ENCODE results near the gene KLK10.

Gene KLK10

DNA sequence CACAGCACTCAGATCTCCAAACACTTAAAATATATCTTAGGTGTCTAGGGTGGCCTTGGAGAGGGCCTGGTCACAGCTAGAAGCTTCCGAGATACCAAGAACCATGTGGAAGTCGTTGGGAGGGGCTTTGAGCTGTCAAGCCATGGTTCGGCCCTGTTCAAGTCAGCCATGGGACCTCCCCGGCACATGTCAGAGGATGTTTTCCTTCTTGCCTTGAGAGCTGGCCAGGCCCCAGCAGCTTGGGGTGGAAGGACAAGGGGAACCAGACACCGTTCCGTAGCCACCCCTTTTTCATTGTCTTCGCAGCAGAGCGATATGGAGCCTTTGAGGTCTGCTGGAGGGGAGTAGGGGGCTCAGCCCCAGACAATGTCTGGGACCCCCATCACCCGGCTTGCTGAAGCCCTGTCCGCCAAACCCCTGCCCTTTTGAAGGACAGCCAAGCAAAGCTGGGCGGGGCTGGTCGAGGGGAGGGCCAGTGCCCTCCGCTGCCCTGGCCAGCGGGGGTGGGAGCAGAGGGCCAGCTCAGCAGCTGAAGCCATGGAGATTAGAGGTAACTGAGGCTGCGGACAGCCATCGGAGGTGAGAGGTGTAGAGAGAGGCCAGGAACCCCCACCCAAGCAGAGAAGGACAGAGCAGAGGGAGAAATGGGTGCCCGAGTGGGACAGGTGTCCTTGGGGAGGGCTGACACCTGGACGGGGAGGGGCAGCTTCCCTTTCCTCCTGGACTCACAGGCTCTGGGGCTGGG lies 6.5 kb upstream of the KLK10 start:
- DNase-seq, result no peak

DNA sequence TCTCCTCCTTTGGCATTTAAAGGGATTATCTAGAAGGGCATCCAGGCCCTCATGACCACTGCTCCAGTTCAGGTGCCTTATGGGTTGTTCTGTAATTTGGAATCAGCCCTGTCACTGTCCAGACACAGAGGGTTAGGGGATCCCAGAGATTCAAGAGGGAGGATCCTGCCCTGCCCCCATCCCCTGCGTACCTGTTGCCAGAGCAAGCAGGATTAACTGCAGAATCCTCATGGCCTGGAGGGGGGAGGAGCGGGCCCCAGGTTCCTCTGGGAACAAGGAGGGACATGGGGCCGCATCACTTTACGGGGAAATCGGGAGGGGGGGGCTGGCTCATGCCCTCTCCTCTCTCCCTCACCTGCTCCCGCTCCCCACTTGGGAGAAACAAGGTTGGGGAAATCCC lies 5.9 kb upstream of the KLK10 start:
- no peak for DNase-seq

DNA sequence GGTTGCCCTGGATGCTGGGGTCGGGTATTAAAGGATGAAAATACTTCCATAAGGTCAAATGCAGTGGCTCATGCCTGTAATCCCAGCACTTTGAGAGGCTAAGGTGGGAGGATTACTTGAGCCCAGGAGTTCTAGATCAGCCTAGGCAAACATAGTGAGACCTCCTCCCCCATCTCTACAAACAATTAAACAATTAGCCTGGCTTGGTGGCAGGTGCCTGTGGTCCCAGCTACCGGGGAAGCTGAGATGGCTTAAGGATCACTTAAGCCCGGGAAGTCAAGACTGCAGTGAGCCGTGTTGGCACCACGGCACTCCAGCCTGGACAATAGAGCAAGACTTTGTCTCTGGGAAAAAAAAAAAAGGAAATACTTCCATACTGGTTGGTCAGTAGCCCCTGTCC lies 5.4 kb upstream of the KLK10 start:
- DNase-seq, result peak; percentile 26

- DNase-seq, result no peak
Measured at GRCh38 chr19:51023946-51024345, 4.4 kb upstream of the KLK10 start.

DNA sequence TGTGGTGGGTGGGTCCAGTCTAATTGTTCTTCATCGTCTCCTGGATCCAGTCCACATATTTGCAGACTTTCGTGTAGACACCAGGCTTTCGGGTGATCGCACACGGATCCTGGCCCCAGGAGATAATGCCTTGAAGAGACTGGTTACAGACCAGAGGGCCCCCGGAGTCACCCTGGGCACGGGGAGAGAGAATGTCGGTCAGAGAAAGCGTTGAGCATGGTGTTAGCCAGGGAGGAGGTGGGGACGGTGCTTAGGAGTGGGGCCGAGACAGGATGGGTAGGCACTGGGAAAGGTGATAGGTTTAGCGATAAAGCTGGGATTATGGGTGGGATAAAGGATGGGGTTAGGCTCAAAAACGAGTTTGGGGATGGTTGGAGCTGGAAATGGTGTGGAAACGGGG lies 3.0 kb upstream of the KLK10 start:
- no peak for DNase-seq

DNA sequence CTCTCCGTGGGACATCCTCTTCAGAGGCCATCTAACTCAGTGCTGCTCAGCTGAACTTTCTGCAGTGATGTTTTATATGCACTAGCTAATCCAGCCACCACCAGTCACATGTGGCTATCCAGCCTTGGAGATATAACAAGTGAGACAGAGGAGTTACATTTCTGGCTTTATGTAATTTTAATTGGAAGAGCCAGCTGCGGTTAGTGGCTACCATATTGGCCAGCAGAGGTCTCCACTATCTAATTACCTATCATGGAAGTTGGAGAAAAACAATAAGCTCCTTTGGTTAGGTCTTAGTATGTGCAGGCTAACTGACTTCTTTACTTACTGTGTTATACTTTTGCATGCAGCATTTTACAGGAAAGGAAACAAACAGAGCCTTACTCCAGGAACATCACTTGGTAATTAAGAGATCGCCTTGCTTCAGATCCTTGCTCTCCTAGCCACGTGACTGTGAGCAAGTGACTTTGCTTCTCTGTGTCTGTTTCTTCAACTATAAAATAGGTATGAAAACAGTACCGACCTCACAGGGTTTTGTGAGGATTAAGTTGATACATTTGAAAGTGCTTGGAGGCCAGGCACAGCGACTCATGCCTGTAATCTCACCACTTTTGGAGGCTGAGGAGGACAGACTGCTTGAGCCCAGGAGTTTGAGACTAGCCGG lies 1.6 kb upstream of the KLK10 start:
- peak; percentile 61 for DNase-seq

DNA sequence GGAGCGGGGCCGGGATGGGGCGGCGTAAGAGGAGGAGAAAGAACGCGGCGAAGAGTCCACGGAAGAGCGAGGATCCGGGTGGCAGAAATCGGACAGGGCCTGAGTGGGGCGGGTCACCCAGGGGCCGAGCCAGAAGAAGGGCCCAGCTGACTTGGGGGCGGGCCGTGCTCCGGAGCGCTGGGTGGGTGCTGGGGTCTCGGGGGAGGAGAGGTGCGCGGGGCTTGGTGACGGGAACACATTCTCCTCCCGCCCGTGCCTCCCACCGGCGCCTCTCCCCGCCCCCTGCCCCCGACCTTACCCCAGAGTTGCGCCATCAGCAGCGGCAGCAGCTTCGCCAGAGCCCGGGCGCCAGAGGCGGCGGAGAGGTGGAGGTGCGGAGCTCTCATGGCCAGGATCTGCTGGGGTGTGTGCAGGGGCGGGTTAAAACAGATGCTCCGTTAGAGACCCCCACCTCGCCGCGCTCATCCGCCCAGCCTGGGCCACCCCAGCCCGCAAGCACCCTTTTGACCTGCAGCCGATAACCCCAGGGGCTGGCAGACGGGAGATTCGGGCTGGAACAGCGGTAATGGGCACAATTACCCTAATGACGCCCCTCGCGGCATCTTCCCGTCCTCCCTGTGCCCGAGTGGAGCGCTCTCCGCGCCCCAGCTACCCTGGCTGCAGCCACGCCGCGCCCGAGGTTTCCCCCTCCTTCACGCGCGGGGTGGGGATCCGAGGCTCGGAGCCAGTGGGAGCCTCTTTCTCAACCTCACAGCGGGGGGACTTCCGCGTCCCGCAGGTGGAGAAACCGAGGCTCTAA lies 565 bp downstream of the KLK10 start:
- DNase-seq, result peak; percentile 39

DNA sequence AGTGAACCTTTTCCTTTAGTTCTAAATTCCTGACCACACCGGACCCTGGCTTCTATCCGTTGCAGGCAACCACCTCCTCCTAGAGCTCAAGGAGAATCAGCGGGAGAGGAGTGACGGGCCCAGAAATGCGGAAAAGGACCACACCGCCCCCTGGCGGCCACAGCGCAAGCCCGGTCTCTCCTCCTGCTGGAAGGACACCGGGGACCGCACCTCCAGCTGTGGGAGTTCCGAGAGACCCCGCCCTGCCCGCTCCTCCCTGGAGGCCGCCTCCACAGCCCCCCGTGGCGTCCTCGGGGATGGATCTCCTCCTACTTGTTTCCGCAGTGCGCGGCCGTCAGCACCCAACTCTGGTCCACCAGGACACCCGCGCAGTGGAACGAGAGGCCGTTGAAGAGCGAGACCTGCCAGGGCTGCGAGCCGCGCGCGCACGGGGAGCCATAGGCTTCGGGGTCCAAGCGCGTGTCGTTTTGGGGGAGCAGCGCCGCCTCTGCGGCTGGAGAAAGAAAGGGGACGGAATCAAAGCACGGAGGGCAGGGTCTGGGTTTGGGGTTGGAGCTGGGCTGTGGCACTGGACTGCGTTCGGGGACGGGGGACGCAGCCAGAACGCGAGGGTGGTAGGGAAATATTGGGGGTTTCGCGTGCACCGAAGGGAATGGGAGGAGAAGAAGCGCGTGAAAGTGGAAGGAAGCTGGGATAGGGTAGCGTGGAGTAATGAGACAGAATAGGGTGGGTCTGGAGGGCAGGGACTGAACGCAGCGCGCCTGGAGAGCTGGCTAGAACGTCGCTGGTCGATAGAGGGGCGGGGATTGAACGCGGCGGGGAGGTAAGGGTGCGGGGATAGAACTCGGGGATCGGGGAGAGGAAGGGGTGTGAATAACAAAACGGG lies 2.5 kb downstream of the KLK10 start:
- peak; percentile 71 for DNase-seq

- no peak for DNase-seq
Measured at GRCh38 chr19:51015691-51016267, 3.7 kb downstream of the KLK10 start.

GRCh38 chr19:51014242-51014641 lies 5.3 kb downstream of the KLK10 start:
- DNase-seq, result no peak

DNA sequence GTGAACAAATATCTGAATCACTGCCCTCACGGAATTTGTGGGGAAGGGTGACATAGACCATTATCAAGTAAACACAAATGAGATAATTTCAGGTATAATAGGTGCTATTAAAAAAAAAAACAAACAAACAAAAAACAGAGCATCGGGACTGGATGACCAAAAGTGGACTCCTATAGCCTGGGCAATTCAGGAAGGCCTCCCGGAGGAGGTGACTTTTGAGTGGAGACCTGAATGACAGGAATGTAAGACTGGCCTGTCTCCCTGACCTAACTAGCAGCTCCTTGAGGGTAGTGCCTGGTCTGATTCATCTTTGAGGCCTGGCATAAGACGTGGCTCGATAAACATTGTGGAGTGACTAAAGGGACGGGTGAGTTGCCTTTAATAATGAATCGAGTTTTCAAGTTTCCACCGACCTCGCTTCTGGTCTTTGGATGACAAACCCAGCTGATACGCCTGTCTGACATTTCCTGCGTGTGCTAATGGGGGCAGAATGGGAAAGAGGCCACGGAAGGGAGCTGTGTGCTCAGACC lies 6.8 kb downstream of the KLK10 start:
- no peak for DNase-seq

DNA sequence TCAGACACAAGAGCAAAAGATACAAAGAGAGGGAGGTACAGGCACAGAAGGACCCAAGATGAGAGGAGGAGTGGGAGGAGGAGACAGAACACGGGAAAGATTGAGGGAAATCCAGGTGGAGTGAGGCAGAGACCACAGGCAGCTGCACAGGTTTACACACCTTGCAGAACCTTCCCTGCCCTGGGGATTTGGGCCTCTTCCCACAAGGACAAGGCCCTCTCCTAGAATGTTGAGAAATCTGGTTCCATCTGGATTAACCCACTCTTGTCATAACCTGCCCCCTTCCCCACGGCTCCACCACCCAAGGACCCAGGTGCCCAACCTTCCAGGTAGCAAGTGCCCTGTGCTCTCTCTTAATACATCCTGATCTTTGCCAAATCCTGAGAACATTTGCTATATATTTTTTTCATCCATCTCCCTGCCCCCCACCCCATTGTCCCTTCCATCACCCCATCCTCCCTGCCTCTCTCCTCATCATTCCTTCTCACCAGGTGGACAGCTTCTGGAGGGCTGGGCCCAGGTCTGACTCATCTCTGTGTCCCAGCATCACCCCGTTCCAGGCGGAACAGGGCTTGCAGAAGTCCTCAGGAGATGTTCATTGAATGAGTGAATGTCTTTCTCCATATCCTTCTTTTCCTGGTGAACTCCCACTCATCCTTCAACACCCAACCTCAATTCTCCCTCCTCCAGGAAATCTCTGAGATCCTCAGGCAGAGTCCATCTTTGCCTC lies 9.3 kb downstream of the KLK10 start:
- no peak for DNase-seq

DNA sequence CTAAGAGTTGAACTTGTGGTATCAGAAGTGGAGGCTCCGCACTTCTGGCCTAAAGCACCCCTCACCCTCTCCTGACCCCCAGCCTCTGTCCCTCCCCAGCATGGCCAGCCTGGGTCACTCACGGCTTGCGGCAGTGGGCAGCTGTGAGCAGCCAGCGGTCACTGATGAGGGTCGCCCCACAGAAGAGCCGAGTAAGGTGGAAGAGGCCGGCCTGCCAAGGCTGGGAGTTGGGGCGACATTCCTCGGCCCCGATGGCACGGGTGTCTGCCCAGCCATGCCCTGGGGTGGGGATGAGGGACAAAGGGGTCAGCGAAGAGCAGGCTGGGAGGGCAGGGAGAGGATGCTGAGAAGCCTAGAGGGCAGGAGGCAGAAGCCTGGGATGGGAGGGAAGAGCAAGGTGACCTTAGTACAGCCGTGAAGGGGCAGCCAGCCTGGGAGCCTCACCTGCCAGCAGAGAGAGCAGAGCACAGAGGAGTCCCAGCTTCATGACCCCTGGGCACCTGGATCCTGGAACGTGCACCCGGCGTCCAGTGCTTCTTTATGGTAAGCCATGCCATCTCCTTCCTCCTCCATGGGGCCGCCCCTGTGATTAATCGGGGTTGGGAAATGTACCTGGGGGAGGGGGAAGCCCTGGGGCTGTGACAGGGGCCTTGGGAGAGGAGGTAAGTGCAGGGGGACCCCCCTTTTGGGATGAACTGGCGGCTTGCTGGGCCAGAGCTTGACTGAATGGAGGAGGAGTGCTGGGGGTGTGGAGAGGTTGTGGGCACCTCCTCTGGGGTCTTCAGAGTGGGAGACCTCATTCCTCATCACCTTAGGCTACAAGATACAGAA lies 10.2 kb downstream of the KLK10 start:
- DNase-seq, result no peak

DNA sequence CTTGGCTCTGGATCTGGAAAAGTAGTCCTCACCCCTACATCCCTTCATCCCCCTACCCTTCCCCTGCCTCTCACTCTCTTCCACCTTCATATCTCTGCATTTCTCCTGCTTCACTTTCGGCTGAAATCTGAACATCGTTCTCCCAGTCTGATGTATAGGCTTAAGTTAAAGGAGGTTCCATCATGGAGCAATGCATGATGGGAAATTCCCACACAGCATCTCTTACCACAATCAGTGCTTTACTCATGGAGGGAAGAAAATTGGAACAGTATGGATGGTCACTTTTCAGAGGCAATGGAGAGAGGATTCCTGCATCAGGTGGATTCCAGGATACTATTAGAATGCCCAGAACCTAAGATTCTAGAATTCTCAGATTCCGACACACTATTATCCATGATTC lies 12.0 kb downstream of the KLK10 start:
- no peak for DNase-seq

DNA sequence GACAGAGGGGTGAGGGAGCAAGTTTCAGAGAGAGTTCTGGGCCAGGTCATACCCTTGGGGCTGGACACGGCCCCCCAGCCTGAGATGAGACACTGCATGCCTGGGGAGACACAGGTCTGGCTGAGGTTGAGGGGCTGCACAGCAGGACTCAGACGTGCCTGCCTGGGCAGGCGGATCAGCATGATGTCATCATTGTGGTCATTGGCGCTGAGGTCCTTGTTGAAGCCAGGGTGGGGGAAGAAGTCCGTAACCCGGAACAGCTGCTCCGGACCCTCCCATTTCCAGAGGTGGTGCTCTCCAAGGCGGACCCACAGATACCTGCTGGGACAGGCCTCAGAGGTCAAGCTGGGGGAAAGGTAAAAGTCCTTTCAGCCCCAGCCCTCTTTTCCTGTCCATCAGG lies 13.1 kb downstream of the KLK10 start:
- no peak for DNase-seq

- DNase-seq, result no peak
Measured at GRCh38 chr19:51005248-51005647, 14.3 kb downstream of the KLK10 start.

- DNase-seq, result no peak
Measured at GRCh38 chr19:51003316-51003715, 16.2 kb downstream of the KLK10 start.

GRCh38 chr19:51002542-51003311 lies 16.8 kb downstream of the KLK10 start:
- DNase-seq, result peak; percentile 52

- DNase-seq, result no peak
Measured at GRCh38 chr19:51002089-51002532, 17.4 kb downstream of the KLK10 start.

GRCh38 chr19:51001515-51001914 lies 18.0 kb downstream of the KLK10 start, which contains the start of gene KLK8:
Gene KLK8, minus strand, starts transcription at chr19:51001604. Its CDS starts 437 bp downstream, at chr19:51001167.
- DNase-seq, result no peak
